GM19240 (cell line): ENCODE measurements around the gene TMPRSS2.
A peak's percentile ranks its signal among the peaks of the same experiment; 100 is the strongest.

Source experiments
- DNase-seq: peaks from one replicate; pipeline ENCODE4 v3.0.0; 2011; ENCODE audit warnings: low spot score; ENCODE audit not compliant: insufficient read length

Gene TMPRSS2

GRCh38 chr21:41481191-41481590 lies 26.8 kb downstream of the TMPRSS2 start:
- DNase-seq, result no peak

GRCh38 chr21:41480086-41480690 lies 27.8 kb downstream of the TMPRSS2 start:
- DNase-seq, result no peak

GRCh38 chr21:41479686-41480085 lies 28.3 kb downstream of the TMPRSS2 start:
- DNase-seq, result no peak

DNA sequence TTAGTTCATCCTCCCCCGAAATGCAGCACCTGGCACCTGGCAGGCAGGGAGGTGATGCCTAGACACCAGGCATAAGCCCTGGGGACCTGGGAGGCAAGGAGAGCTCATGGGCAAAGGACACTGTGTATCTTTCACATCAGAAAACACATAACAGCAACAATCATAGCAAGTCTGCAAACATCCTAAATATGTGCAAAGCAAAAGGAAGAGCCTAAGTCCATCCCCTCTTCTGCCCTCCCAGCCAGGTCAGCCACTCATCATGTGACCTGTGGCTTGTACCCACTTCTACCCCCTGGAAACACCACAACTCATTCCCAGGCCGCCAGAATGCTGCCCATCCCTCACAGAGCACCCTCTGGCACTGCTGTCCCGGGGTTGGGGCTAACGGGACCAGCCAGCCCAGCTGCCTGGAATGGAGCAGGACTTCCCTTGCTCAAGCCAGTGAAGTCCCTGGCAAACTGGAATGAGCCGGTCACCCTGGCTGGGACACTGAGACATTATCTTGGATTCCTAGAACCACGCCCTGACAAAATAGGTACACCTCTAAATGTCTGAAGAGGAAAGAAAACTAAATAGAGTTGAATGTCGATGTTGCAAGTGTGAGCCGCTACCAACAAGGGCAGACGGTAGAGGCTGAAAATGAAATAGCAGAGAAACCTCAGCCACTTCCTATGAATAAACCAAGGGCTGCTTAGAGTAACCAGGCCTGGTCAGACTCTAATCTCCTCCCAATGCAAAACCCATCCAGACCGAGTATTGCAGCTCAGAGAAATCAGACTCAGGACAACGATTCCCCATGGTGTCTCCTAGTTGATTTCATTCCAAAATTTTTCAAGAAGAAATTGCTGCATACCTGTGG lies 29.4 kb downstream of the TMPRSS2 start:
- no peak for DNase-seq

GRCh38 chr21:41477641-41478318 lies 30.2 kb downstream of the TMPRSS2 start:
- DNase-seq, result no peak

GRCh38 chr21:41475714-41476420 lies 32.1 kb downstream of the TMPRSS2 start:
- no peak for DNase-seq

GRCh38 chr21:41472753-41473548 lies 35.0 kb downstream of the TMPRSS2 start:
- no peak for DNase-seq

- no peak for DNase-seq
Measured at GRCh38 chr21:41470054-41470453, 37.9 kb downstream of the TMPRSS2 start.

DNA sequence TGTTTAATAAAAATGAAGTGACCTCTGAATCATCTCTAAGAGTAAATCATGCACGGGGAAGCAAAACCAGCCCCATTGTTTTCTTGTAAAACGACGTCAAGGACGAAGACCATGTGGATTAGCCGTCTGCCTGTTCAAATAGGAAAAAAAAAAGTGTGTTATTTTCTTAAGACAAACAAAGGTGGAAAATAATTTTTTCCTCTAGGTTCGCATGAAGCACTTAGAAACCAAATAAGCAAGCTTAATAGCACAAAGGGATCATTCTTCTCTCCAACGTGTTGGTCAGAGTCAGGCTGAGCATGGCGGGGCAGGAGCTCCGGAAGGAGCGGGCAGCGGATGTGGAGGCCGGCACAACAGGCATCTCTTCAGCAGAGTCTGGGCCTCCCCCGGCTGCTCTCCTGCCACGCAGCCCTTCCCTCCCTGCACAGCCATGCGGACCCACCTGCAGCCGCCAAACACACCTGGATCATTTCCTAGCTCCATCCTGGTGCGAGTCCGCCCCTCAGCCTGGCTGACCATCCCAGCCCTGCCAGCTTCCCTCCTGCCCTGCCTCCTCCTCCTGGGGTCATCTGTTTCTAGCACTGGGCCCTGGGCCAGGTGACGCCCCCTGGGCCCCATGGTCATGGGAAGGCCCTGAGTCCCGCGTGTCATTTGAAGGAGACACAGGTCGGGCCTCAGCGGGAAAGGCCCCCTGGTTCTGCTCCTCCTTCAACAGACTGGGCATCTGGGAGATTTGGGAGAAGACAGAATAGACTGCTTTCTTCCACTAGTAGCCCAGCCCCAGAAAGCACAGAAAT lies 41.7 kb downstream of the TMPRSS2 start:
- DNase-seq, result no peak

DNA sequence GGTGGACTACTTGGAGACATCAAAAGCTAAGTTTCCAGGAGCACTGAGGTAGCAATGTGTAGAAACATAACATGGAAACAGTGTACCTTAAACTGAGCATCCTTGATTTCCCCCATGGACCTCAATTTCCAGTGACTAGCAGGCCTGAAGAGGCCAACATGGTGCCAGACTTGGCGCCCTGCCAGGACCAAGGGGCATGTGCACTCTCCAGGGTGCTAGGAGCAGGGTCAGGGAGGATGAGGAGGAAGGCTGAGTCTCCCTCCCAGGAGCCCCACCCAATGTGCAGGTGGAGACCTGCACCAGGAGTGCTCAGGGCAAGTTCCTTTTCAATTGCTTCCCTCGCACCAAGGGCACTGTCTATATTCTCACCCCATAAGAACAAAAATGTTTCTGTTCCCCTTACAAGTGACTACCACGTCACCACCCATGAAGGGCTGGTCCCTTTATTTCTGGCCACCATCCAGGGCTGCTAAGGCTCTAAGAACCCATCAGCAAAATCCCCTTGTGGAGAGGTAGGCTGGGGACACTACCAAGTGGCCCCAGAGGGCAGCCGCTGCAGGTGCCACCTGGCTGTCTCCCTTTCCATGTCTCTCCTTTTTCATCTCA lies 42.7 kb downstream of the TMPRSS2 start:
- DNase-seq, result no peak

DNA sequence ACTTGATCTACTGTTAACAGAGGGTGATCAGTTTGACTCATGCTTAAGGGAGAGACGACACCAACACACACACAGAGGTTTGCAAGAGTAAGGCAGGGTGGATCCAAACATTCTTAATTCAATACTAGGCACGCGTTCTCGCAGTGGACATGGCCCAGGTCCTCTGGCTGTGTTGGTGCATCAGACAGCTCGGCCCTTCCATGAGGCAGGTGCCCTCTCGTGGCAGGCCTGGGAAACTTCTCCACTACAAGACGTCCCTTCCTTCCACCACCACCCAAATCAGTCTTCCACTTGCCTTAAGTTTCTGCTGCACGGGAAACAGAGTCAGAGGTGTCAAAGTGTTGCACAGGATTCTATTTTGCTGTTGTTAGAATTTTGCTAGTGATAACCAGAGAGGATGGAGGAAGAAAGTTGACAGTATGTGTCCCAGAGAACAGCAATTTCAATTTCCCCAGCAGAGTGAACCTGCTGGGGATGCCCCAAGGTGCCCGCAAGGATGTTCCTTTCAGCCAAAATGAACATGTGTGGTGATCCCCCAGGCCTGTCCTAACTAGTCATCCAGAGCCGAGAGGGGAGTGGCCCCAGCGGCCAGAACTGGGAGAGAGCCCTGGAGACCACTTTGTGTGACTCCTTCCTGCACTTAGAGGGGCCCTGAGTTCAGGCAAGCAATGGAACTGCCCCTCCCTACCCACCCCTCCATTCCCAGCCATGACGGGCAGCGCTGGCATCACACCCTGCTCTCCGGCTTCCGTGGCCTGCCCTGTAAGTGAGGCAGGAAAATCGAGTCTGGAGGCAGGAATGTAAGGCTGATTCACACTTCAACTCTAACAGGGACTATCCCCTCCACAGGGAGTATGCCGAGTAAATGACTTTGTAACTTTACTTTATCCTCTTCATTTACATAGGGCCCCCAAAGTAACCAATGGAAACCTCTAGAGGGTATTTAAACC lies 47.1 kb downstream of the TMPRSS2 start:
- peak; percentile 33 for DNase-seq

- DNase-seq, result no peak
Measured at GRCh38 chr21:41459884-41460534, 47.9 kb downstream of the TMPRSS2 start.

GRCh38 chr21:41458559-41458958 lies 49.4 kb downstream of the TMPRSS2 start:
- DNase-seq, result no peak

DNA sequence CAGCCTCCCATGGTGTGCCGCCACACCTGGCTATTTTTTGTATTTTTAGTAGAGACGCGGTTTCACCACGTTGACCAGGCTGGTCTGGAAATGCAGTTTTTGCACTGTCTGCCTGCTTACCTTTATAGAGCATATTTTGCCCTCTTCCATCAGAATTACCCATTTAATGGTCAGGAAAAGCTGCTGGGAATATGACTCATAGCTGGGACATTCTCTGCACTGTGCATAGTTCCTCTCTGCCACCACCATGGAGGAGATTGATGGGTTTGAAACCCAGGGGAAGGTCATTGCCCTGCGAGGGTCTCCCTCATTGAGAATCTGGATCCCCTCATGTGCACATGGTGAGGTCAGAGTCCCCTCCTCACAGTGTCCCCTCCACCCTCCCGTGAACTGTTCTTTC lies 49.8 kb downstream of the TMPRSS2 start:
- DNase-seq, result no peak

DNA sequence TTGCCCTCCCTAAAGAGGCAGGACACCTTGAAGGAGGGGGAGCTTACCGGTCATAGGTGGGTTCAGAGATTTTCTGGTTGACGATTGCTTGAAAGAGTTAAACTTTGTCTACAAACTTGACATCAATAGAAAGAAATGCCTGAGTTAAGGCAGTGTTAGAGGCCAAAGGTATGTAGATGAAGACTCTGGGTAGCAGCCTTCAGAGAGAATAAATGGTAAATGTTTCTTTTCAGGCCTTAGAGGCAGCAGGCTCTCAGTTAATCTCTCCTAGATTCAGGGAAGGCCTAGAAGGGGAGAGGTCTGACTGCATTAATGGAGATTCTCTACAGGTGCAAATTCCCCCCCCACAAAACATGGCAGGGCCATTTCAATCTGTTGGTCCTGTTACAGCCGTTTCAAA lies 54.2 kb downstream of the TMPRSS2 start:
- no peak for DNase-seq

- DNase-seq, result no peak
Measured at GRCh38 chr21:41453198-41453597, 54.8 kb downstream of the TMPRSS2 start.

- DNase-seq, result no peak
Measured at GRCh38 chr21:41451753-41452676, 55.9 kb downstream of the TMPRSS2 start.
